Body of pancreas (tissue), 4 donors: Measurements from ENCODE around the gene GLYATL1. TPM values are rescaled to one million over a fixed set of nuclear protein-coding genes. Genes with fewer than 3 reads are reported as not detected.
A peak's percentile ranks its signal among the peaks of the same experiment; 100 is the strongest.

ENCODE experiments used
- ATAC-seq: fragments of 150-250 bp; one replicate; pipeline ENCODE4 v1.9.1; 2016
- DNase-seq, 4 donors: peaks; one replicate each; pipeline ENCODE4 v3.0.0-alpha.2; 2019
- H3K27ac ChIP-seq, 4 donors: fragments of 200-600 bp; sonication (generic); 1 replicate in 3 of 4; 2 replicates in 1 of 4; pipeline versions ENCODE4 v1.5.1 to v1.6.1; 2016 to 2019; ENCODE audit warnings: mild to moderate bottlenecking in 1 of 4, mixed read lengths in 1 of 4, moderate library complexity in 1 of 4
- H3K27me3 ChIP-seq, 2 donors: fragments of 200-600 bp; sonication (generic); one replicate each; pipeline ENCODE4 v1.6.0; 2016; ENCODE audit warnings: mild to moderate bottlenecking in 1 of 2
- H3K36me3 ChIP-seq, 2 donors: fragments of 200-600 bp; sonication (generic); replicated peaks in 1 of 2; 2 replicates each; pipeline ENCODE4 v1.5.1; 2016; ENCODE audit warnings: low read depth in 2 of 2; ENCODE audit not compliant: insufficient read depth in 1 of 2
- H3K4me1 ChIP-seq: fragments of 200-600 bp; sonication (generic); one replicate; pipeline ENCODE4 v1.6.0; 2016
- H3K4me3 ChIP-seq, 2 donors: fragments of 200-600 bp; sonication (generic); 1 replicate in 1 of 2; 2 replicates in 1 of 2; pipeline ENCODE4 v1.5.1; 2016 to 2019
- H3K9me3 ChIP-seq, 3 donors: fragments of 200-600 bp; sonication (generic); 1 replicate in 2 of 3; 2 replicates in 1 of 3; pipeline ENCODE4 v1.5.1; 2016
- POLR2A ChIP-seq, 3 donors: fragments of 450-650 bp; IDR thresholded peaks; one replicate each; pipeline ENCODE4 v1.6.1; 2016; ENCODE audit warnings: antibody characterized with exemption in 3 of 3, mild to moderate bottlenecking in 2 of 3
- WGBS, 2 donors: methylation state at CpG; one replicate each; pipeline ENCODE4 v1.1.5; 2017; 5-methylcytosine and 5-hydroxymethylcytosine counted together
- intact Hi-C: fragments of 100-400 bp; cut with DNase I; formaldehyde crosslinking; loops from one replicate; pipeline ENCODE4 v1.15.1; 2023
- total RNA-seq, 2 donors: library from RNA; depleted of rRNA; stranded (reverse); fragments of >200 nt; gene quantifications; one replicate each; pipeline ENCODE4 v1.1.0, GENCODE V29; 2016
- TF ChIP-seq, protein P1 (sequence below), 7 experiments: fragments of 450-650 bp in 4 of 7; fragments of 200-600 bp in 3 of 7; sonication (generic) in 3 of 7; IDR thresholded peaks; one replicate each; pipeline ENCODE4 v1.5.1; 2016 to 2019; ENCODE audit warnings: antibody characterized with exemption in 7 of 7

GLYATL1 gene
- total RNA-seq, 2 donors from 2014 or later = 0.78 TPM; not detected in 1

DNA sequence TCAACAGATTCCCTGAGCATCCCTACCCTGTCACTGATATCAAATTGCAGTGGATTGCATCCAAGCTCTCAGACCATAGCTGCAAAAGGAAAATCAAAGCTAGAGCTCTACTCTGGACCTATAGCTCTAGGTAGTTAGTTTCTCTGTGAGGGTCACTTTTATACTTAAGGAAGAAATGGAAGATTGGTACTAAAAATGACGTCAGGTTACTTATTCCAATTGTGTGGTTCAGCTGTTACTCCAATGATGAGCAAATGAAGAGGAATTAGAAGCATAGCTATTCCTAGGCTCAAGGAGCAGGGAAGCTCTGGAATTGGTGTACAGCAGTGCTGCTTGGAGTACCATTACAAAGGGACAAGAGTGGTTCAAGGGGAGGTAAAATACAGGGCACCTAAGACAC, 36.4 kb upstream of the GLYATL1 start:
- Histone ChIP-seq H3K27me3 (peaks cover 0 to 6% of the 10 kb centered on the region in 2 donors), H3K4me3 (no peak overlapping the region), H3K27ac (no peak overlapping the region), H3K9me3 (no peaks in the 10 kb centered on the region), H3K36me3 (no peaks in the 10 kb centered on the region), H3K4me1 (peaks cover 6% of the 10 kb centered on the region)
- intact Hi-C loops = no loop called here
- TF ChIP-seq POLR2A (IDR thresholded peaks at IDR 0.05) = no peak
- TF ChIP-seq, protein P1, sequence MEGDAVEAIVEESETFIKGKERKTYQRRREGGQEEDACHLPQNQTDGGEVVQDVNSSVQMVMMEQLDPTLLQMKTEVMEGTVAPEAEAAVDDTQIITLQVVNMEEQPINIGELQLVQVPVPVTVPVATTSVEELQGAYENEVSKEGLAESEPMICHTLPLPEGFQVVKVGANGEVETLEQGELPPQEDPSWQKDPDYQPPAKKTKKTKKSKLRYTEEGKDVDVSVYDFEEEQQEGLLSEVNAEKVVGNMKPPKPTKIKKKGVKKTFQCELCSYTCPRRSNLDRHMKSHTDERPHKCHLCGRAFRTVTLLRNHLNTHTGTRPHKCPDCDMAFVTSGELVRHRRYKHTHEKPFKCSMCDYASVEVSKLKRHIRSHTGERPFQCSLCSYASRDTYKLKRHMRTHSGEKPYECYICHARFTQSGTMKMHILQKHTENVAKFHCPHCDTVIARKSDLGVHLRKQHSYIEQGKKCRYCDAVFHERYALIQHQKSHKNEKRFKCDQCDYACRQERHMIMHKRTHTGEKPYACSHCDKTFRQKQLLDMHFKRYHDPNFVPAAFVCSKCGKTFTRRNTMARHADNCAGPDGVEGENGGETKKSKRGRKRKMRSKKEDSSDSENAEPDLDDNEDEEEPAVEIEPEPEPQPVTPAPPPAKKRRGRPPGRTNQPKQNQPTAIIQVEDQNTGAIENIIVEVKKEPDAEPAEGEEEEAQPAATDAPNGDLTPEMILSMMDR (IDR thresholded peaks at IDR 0.05) = no peak
- DNase-seq (no peak), ATAC-seq (no peak)
- WGBS, 2 donors = 59 to 69% methylated on average over 1 of the region's 1 CpG

DNA sequence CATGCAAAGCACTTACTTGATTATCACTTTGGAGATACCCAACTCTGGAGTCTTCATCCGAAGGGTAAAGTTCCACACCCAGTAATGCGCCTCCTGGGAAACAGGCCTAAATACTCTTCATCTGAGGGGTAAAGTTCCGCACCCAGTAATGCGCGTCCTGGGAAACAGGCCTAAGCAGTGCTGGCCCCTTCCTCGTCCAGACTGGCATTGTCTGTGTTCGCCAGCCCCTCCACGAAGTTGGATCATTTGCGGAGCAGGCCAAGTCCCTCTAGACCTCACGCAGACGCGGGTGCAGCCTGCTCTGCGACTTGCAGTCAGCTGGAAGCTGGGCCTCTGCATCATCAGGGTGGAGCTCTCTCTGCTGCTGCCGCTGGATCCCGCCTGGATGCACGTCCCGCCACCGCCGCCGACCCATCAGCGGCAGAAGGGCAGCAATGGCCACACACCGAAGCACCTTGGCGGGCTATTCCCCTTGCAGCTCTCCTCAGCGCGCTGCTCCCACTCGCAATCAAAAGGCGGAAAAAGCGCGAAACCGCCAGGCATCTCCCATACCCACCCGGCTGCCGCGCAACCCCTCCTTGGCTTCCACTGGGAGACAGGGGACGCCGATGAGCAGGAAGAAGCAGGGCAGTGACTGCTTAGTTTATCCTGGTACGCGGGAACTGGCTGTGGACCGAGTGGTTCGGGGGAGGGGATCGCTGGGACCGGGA, 34.1 kb upstream of the GLYATL1 start:
- ATAC-seq = no peak
- no peaks in the 10 kb centered on the region for H3K36me3 ChIP-seq
- intact Hi-C loops = no loop called here
- no peak overlapping the region for H3K4me3 ChIP-seq
- H3K4me1 ChIP-seq = peaks cover 6% of the 10 kb centered on the region
- H3K9me3 ChIP-seq = no peaks in the 10 kb centered on the region
- WGBS, 2 donors = 9 to 11% methylated on average over 38 to 41 of the region's 41 CpGs
- peaks cover 0 to 6% of the 10 kb centered on the region in 2 donors for H3K27me3 ChIP-seq
- TF ChIP-seq POLR2A (IDR thresholded peaks at IDR 0.05) = no peak
- TF ChIP-seq, protein P1 (IDR thresholded peaks at IDR 0.05) = no peak
- DNase-seq = peak in 2 of 4 donors; percentile 10 to 19
- H3K27ac ChIP-seq = no peak overlapping the region

DNA sequence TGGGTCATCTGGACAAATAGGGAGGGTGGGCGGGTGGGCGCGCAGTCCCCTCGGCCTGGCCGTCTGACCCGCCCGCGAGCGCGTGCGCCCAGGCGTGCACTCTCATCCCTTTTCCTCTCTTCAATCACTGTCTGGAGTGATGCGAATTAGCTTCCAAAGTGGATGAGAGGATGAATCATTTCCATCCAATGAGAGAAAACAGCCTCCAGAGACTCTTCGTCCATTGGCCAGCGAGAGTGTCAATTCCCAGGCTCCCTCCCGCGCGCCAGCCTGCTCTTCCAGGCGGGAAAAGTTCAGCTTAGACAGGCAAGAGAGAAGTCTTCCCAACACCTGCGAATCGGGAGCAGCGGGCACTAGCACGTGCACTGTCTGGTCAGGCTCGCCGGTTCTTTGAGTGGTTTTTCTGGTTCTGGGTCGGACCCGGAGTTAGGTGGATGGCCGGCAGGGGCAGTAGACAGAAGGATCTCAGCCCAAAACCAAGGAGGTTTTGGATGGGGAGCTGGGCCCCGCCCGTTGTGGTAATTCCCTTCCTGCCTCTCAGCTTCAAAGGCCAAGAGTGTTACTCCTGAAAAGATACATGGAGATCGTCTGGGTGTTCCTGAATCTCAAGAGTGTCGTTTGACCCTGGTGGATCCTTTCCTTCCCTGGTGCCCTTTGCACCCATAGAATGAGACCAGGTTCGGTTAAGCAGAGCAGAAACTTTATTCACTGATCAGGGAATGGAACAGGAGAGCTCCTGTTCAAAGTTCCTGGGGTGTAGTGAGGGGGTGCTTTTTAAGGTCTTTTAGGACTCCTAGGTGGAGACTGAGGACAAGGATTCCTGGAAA, 33.4 kb upstream of the GLYATL1 start:
- Histone ChIP-seq H3K4me1 (peaks cover 6% of the 10 kb centered on the region), H3K36me3 (no peaks in the 10 kb centered on the region), H3K4me3 (no peak overlapping the region), H3K9me3 (no peaks in the 10 kb centered on the region), H3K27me3 (peaks cover 0 to 6% of the 10 kb centered on the region in 2 donors), H3K27ac (no peak overlapping the region)
- intact Hi-C loops = no loop called here
- DNase-seq (peak; percentile 50 to 59 (median 52)), ATAC-seq (peak; percentile 48)
- TF ChIP-seq, protein P1 (IDR thresholded peaks at IDR 0.05) = peak in 4 of 7 experiments; percentile 7 to 24 (median 10)
- no peak for TF ChIP-seq POLR2A (IDR thresholded peaks at IDR 0.05)
- WGBS, 2 donors = 10 to 15% methylated on average over 26 to 33 of the region's 33 CpGs

DNA sequence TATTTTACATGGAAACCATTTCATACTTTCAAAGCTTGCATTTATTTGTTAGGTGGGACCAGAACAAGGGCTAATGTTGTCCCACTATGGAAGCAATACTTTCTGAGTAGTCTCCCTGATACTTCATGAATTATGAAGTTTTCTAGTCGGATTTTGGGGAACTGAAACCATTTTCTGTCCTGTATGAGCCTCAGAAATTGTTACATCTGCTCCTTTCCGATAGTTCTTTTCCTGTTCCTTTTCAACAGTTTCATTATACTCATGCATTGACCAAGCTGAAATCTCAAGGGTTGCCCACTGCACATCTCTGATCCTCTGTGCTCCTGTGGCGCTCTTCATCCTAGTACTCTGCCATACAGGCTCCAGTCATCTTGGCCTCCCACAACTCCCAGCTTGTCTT, 31.5 kb upstream of the GLYATL1 start:
- TF ChIP-seq, protein P1 (IDR thresholded peaks at IDR 0.05) = no peak
- TF ChIP-seq POLR2A (IDR thresholded peaks at IDR 0.05) = no peak
- DNase-seq (no peak), ATAC-seq (no peak)
- Histone ChIP-seq H3K27me3 (peaks cover 0 to 6% of the 10 kb centered on the region in 2 donors), H3K36me3 (no peaks in the 10 kb centered on the region), H3K4me1 (peaks cover 6% of the 10 kb centered on the region), H3K4me3 (no peak overlapping the region), H3K27ac (no peak overlapping the region), H3K9me3 (no peaks in the 10 kb centered on the region)
- WGBS, 2 donors = 70 to 83% methylated on average over 3 of the region's 3 CpGs
- intact Hi-C loops = no loop called here
